Lower leg skin (tissue), 4 donors: Measurements from ENCODE around the gene IL10RB. TPM values are rescaled to one million over a fixed set of nuclear protein-coding genes. Genes with fewer than 3 reads are reported as not detected.

ENCODE experiments used
- DNase-seq, 2 donors: peaks; one replicate each; pipeline ENCODE4 v3.0.0-alpha.2; 2019; ENCODE audit warnings: low spot score in 2 of 2
- H3K4me3 ChIP-seq: fragments of 200-600 bp; sonication (generic); 2 replicates; pipeline ENCODE4 v1.5.1; 2017; ENCODE audit warnings: mild to moderate bottlenecking, low read depth; ENCODE audit not compliant: poor library complexity, severe bottlenecking
- POLR2A ChIP-seq, 2 donors: fragments of 450-650 bp; IDR thresholded peaks; one replicate each; pipeline ENCODE4 v1.6.1; 2016 to 2017; ENCODE audit warnings: antibody characterized with exemption in 2 of 2, mild to moderate bottlenecking in 1 of 2, moderate library complexity in 1 of 2
- WGBS, 2 donors: methylation state at CpG; one replicate each; pipeline ENCODE4 v1.1.5; 2018; 5-methylcytosine and 5-hydroxymethylcytosine counted together
- intact Hi-C: fragments of 100-400 bp; cut with DNase I; formaldehyde crosslinking; loops from one replicate; pipeline ENCODE4 v1.15.0; 2023; ENCODE audit warnings: low total_unique reads
- total RNA-seq, 4 donors: library from RNA; depleted of rRNA; stranded (reverse); fragments of >200 nt; gene quantifications; one replicate each; pipeline ENCODE4 v1.1.0, GENCODE V29; 2016
- TF ChIP-seq, protein P1 (sequence below), 3 donors: fragments of 450-650 bp; IDR thresholded peaks; one replicate each; pipeline ENCODE4 v1.5.1; 2016; ENCODE audit warnings: antibody characterized with exemption in 3 of 3, mild to moderate bottlenecking in 3 of 3, moderate library complexity in 2 of 3

IL10RB gene
- total RNA-seq, 4 donors from 2014 or later: 27.6 to 33.3 (median 30.2) TPM

DNA sequence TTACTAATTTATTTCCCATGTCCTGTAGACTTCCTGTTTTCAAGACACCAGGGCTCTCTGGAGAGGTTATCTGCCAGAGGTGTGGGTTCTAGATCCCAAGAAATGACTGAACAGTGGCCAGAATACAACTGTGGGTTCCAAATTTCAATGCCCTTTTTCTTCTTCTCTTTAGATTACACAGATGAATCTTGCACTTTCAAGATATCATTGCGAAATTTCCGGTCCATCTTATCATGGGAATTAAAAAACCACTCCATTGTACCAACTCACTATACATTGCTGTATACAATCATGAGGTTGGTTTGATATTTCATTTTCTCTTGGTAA, 21.4 kb upstream of the IL10RB start:
- no peak for DNase-seq
- H3K4me3 ChIP-seq: no peak overlapping the region
- WGBS, 2 donors: 78 to 86% methylated on average over 2 of the region's 2 CpGs
- intact Hi-C loops: no loop called here
- no peak for TF ChIP-seq POLR2A (IDR thresholded peaks at IDR 0.05)
- TF ChIP-seq, protein P1, sequence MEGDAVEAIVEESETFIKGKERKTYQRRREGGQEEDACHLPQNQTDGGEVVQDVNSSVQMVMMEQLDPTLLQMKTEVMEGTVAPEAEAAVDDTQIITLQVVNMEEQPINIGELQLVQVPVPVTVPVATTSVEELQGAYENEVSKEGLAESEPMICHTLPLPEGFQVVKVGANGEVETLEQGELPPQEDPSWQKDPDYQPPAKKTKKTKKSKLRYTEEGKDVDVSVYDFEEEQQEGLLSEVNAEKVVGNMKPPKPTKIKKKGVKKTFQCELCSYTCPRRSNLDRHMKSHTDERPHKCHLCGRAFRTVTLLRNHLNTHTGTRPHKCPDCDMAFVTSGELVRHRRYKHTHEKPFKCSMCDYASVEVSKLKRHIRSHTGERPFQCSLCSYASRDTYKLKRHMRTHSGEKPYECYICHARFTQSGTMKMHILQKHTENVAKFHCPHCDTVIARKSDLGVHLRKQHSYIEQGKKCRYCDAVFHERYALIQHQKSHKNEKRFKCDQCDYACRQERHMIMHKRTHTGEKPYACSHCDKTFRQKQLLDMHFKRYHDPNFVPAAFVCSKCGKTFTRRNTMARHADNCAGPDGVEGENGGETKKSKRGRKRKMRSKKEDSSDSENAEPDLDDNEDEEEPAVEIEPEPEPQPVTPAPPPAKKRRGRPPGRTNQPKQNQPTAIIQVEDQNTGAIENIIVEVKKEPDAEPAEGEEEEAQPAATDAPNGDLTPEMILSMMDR (IDR thresholded peaks at IDR 0.05): no peak

DNA sequence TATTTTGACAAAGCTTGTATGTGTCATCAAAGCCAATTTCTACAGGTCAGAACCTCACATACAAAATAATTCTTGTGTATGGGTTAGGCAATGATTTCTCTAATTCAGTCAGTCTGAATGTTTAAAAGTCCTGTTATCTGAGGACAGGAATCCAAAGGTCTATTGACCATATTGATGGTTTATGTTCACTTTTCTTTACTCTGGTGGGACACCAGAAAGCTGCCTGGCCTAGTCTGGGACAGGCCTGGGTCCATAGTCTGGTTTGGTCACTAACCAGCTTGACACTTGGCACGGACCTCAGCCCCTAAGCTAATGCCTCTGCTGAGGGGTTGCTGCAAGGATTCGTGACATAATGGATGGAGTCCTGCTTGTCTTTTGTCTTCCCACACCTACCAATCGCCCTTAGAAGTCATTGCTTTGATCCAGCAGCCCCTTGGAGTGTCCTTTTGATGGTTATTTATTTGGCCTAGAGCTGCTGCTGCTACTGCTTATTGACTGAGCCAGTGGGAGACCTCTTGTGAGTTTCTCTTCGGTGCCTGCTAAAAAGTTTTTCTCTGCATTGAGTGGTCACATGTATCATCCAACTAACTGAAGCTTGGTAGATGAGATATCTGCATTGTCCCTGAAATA, 20.8 kb upstream of the IL10RB start:
- TF ChIP-seq, protein P1 (IDR thresholded peaks at IDR 0.05): no peak
- no peak for TF ChIP-seq POLR2A (IDR thresholded peaks at IDR 0.05)
- intact Hi-C loops: no loop called here
- 88 to 90% methylated on average over 4 of the region's 4 CpGs for WGBS, 2 donors

DNA sequence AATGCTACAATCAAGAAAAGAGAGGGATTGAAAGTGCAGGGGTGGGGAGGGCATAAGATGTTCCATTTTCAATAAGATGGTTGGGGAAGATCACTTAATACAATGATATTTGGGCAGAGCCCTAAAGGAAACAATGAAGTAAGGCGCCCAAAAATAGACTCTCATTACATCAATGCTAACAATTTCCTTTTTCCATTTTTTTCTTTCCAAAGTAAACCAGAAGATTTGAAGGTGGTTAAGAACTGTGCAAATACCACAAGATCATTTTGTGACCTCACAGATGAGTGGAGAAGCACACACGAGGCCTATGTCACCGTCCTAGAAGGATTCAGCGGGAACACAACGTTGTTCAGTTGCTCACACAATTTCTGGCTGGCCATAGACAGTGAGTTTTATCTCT, 19.7 kb upstream of the IL10RB start:
- WGBS, 2 donors: 87 to 93% methylated on average over 5 of the region's 5 CpGs

More for the DNA sequence above, 20.8 kb upstream of the IL10RB start:
- H3K4me3 ChIP-seq: no peak overlapping the region
- DNase-seq: no peak

DNA sequence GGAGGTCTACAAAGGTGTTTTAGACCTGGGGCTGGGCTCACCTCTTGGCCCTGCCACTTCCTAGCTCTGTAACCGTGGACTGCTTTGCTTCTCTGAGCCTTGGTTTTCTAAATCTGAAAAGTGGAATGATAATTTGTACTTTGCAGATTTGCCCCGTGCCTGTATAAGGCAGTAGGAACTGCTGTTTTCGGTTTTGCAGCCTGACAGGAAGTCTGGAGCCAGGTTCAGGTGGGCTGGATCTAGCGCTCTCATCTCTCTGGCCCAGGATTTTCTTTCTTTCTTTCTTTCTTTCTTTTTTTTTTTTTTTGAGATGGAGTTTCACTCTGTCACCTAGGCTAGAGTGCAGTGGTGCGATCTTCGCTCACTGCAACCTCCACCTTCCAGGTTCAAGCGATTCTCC, 19.2 kb upstream of the IL10RB start:
- no peak overlapping the region for H3K4me3 ChIP-seq
- WGBS, 2 donors: 93 to 96% methylated on average over 7 of the region's 7 CpGs
- intact Hi-C loops: no loop called here
- TF ChIP-seq POLR2A (IDR thresholded peaks at IDR 0.05): no peak
- TF ChIP-seq, protein P1 (IDR thresholded peaks at IDR 0.05): no peak
- no peak for DNase-seq

More for the DNA sequence above, 19.7 kb upstream of the IL10RB start:
- intact Hi-C loops: no loop called here
- TF ChIP-seq, protein P1 (IDR thresholded peaks at IDR 0.05): no peak
- no peak for TF ChIP-seq POLR2A (IDR thresholded peaks at IDR 0.05)
- no peak for DNase-seq
- H3K4me3 ChIP-seq: no peak overlapping the region

DNA sequence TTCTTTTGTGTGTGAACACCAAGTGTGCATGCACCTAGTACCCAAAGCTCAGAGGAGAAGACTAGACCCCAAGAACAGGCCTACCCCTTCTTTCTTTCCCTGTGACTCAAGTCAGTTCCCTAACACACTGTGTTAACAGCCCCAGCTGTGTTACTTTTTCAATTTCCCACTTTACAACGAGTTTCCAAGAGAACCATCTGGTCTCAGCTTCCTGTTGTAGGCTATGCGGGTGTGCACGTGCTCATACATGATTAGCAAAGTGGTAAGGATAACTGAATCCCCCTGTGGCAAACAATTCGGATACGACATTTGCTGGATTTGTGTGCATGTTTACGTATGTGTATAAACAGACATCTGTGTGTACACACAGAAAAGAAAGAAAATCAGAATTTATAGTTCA, 18.6 kb upstream of the IL10RB start:
- H3K4me3 ChIP-seq: no peak overlapping the region
- DNase-seq: no peak
- WGBS, 2 donors: 57 to 65% methylated on average over 6 of the region's 6 CpGs
- TF ChIP-seq, protein P1 (IDR thresholded peaks at IDR 0.05): no peak
- no peak for TF ChIP-seq POLR2A (IDR thresholded peaks at IDR 0.05)
- intact Hi-C loops: no loop called here
